GM18502 (cell line): ENCODE data around the gene TMTC1.
"Not testable (repeated sequence)": the region's sequence is repeated elsewhere in the genome, so short reads cannot be mapped to it uniquely, and the experiment has no call there.

Source experiments
- ATAC-seq: cut with Tn5 transposase; IDR thresholded peaks from one replicate; pipeline ENCODE4 v1.9.1; 2021; ENCODE audit warnings: mild to moderate bottlenecking; ENCODE audit not compliant: unreplicated experiment, poor library complexity

The TMTC1 gene

DNA sequence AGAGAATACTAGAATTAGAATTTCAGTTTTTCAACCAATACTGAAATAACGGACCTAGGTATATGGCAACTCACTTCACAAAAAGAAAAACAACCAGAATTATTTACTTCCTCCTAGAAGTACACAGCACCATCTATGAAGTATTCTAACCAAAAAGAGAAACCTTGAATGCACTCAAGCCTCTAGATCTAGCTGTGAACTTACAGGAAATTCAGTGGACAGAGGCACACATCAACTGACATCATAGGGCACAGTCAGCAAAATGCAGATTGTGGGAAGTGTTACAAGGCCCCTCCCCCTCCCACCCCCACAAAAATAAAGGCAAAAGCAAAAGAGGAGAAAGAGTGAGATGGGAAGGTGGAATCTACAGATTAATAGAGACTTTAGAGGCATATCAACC is 102.4 kb downstream of the TMTC1 start:
- ATAC-seq: no peak

DNA sequence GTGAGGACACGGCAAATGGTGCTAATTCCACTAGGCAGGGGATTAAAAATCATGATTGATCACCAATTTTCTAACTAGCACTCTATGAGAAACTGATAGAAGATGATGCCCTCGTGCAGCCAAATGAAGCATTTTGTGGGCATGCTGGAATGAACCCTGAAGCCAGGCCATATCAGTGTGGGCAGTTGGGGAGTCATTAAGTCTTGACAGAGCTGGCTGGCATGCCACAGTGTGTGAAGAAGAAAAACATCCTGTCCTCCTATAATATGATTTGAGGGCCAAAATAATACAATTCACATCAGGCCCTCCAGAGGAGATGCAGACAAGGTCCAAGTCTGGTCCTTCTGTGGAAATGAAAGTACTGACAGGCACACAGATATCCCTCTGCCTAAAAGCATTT is 107.1 kb downstream of the TMTC1 start:
- ATAC-seq: no peak

DNA sequence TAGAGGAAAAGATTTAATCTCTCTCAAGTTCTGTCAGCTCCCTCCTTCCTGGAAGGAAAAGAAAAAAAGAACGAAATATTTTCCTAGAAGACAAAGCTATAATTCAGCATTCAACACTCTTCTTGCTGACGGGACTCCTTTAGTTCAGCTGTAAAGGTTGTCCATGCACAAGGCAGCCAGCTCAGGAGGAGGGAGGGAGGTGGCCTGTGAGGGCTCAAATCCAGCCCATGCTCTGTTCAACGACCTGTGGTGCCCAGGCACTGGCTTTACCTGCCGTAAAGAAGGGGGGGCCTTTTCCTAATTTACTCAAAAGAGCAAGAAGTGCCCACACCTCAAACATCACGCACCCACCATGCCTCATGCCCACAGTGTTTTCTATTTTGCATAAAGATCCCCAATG is 109.3 kb downstream of the TMTC1 start:
- no peak for ATAC-seq

DNA sequence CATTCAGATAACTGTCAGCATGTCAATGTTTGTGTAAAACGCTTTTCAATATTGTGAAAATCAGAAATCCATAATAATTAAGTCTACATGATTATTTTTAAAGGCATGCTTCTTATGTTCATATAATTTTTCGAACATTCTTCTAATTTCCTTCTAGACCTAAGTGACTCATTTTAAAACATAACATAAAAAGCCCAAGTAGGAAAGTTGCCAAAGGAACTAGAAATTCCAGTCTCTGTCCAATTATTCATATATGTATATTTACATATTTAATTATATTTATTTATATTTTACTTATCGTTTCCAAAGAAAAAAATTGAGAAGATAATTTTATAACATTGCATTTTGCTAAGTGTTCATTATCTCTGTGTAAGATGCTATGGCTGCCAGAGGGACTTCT is 110.4 kb downstream of the TMTC1 start:
- ATAC-seq: no peak

DNA sequence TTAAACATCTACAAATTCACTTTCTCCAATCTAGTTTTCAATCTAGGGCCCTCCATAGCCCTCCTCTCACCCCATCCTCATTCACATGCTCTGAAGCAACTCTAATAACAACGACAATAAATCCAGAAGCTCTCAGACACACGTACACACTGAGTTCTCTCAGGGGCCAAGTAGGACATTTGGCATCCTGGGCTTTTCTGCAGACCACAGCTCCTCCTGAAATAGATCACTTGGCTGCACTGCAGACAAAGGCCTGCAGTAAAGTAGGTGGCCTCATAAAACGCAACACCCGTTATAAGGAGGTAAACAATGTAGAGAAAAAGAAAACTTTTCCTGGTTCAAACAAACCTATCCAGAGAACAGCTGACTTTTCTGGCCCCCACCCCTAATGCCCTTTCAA is 111.2 kb downstream of the TMTC1 start:
- no peak for ATAC-seq

DNA sequence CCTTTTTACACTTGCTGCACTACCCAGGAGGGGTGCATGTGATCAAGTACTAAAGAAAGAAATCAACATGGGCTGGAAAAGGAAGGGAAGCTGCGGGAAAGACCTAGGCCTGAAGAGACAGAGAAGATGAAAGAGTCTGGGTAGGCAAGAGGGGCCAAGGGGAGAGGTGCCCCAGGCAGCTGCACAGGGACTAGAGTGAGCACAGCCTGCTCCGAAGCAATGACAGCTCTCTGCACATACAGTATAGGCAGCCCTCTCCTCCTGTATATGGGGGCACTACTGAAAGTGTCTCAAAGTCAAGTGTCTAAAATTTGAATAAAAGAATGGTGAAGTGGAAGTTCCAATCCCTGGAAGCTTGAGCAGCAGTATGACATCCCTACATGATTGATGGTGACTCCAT is 112.0 kb downstream of the TMTC1 start:
- no peak for ATAC-seq

DNA sequence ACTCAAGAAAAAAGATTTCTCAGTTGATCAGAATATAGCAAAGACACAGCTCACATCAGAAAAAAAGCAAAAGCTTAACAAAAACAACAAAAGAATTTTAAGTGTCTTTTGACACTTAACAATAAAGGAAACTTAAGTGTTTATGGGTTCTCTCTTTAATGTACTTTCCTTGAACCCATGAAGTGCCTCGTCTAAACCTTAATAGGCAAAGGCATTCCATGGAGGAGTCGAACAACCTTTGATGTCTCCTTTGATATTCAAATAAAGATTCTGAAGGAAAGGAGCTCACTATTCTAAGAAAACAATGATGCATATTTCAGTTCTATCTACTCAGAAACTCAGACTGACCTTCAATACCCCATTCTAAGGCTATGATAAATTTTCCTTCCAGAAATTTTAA is 116.7 kb downstream of the TMTC1 start:
- no peak for ATAC-seq

DNA sequence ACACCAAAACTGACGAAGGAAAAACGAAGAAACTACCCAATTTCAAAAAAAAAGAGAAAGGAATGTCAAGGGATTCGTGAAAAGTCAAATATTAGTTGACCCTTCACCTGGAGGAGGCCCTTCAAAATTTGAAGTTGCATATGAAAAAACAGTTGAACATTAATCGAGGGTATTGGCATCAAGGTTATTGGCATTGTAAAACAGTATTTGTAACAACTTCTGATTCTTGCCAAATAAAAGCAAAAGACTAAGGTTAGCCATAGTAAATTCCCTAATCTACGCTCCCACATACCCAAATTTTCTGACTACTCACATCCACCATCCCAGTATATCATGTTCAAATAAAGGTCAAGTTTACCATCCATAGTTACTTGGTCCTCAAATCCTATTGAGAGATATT is 118.6 kb downstream of the TMTC1 start:
- ATAC-seq: no peak

DNA sequence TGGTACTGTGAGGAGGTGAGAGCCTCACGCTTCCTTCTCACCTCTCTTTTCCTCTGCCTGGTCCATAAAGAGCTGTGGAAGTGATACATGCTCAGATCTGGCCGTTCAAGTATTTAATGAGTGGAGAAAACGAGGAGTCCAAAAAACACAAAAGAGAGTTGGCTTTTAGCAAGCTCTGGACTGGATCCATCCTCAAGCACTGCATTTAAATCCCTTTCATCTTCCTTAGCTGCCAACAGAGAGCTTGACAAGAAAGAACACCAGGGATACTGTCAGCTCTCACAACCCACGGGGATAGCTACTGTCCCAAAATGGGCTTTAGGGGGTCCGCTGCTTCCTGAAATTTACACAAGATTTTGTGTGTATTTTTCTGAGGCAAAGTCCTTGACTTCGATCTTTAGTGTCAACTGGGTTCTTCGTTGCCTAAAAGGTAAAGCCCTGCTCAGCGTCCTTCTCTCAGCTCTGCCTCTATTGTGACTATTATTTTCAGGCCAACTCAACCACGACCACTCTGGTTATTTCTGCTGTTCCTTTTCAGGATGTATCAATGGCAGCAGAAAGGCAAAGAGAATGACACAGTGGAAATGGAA is 120.9 kb downstream of the TMTC1 start:
- no peak for ATAC-seq

DNA sequence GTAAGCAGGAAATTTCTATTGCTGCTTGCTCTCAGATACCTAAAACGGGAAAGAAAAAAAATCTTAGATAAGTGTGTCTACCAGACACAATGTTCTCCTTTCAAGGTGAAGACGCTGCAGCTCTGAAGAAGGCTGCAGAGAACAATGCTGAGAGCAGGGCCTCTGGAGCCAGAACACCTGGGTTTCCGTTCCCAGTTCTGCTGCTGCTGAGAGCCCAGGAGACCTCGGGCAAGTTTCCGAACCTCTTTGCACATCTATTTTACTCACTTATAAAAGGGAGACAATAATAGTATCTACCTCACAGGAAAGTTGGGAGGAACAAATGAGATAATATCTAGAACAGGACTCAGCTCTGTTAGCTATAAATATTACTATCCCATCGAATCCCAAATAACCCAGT is 122.9 kb downstream of the TMTC1 start:
- no peak for ATAC-seq

DNA sequence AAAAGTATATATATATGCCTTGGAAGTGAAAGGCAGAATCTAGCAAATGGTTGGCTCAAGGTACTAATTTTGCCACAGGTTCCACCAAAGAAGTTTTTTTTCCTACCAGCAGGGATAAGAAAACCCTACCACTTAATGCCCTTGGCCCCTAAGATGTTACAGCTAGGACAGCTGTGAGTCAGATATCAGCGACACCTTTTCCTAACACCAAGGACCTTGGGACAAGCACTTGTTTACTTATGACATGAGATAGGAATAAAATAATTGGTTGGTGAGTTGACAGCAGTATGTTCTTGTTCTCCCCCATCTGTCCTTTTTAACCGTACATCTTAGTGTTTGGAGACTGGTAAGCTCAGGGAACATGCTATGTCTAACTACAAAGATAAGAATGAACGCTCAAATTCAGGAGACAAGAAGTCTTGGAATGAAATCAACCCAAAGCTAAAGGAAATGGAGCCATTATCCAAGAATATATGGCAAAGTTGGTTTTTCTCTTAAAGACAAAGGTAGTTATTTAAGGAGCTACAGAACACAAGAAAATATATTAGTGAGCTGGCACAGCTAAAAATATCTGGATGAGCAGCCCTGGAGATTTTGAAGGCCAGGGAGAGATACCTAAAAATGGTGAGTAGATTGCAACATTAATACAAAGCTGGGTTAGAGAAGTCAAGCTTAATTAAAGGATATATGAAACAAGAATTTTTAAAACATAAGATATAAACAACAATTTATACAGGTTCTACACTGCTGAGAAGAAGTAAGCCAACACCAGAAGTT is 126.8 kb downstream of the TMTC1 start:
- ATAC-seq: no peak

DNA sequence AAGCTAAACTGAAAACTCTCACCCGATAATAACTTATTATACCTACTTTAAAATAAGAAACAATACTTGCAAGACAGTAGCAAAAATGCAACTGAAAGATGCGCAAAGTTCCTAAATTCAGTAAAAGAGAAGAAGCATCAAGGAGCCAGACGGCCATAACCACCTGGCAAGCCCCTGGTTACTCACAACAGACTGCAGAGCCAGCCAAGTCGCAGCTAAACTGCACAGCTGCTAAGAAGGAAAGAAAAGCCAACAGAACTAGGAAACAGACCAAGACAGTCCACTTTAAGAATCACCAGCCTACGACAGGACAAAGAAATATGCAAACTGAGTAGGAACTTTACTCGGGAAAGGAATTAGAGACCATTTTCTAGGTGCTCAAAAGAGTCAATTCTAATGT is 127.9 kb downstream of the TMTC1 start:
- ATAC-seq: no peak

DNA sequence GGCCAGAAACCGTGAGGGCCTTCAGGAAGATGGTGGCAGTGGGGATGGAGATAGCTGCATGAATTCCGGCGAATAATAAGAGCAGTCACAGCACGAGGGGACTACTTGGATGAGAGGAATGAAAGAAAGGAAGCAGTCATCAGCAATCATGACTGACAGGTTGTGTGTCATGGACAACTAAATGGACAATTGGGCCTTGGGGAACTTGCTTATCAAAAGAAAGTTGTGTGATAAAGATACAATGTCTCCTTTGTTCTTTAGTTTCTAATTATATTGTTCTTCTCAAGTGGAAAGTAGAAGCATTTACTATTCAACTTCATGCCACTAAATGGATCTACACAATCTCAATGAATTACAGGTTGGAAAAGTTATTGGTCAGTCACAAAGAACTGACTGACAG is 130.5 kb downstream of the TMTC1 start:
- ATAC-seq: no peak

DNA sequence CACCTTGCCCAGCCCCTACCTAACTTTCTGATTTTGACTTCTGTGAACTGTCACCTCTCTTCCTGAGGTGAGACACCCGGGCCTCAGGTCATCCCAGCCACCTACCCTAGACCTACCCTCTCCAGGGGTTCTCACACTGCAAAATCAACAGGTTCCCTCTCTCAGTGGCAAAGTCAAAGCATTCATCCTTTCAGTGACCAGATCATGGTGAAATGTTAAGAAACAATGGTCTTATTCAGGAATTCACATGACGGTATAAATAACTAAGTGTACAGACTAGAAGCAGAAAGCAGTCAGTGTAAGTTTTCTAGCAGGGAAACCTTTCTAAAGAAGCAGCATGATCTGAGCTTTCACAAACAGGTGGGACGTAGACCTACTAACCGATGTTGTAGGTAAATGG is 133.4 kb downstream of the TMTC1 start:
- ATAC-seq: no peak

DNA sequence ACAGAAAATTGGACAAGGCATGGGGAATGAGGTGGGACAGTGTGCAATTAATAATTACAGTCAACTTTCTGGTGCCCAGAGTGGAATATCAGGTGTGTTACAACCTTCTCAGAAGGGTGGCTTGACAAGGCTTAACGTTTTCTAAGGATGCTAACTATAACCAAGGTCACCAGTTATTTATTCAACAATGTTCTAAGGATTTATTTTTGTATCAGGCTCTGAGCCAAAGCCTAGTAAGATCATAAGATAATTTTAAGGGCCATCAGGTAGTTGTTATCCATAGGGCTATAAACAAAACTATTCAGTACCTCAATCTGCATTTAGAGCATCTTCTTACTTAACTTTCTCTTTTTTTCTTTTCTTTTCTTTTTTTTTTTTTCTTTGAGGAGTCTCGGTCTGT is 134.0 kb downstream of the TMTC1 start:
- ATAC-seq: no peak

DNA sequence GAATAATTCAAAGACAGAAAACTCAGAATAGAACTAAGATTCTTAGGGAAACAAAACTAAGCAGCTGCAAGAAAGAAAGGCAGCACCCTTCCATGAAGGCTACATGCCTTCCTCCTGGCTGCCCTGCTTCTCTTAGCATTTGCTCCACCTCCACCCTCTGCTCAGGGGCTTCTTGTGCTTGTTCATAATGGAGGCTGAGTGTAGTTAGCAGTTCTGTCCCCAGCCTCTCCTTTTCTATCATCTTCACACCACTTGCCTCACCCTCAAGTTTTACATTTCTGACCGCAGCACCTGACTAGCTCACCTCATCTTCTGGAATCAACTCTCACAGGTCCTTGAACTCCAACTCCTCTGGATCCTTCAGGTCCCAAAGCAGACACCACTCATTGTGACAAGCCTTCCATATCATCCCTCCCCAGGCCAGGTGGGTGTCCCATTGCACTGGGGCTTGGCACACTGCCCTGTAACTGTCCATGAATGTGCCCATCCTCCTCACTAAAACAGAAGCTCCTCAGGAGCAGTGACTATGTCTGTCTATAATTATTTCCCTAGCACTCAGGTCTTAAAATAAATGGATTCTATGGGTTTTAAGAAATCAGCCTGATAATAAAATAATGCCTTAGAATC is 139.1 kb downstream of the TMTC1 start:
- no peak for ATAC-seq

DNA sequence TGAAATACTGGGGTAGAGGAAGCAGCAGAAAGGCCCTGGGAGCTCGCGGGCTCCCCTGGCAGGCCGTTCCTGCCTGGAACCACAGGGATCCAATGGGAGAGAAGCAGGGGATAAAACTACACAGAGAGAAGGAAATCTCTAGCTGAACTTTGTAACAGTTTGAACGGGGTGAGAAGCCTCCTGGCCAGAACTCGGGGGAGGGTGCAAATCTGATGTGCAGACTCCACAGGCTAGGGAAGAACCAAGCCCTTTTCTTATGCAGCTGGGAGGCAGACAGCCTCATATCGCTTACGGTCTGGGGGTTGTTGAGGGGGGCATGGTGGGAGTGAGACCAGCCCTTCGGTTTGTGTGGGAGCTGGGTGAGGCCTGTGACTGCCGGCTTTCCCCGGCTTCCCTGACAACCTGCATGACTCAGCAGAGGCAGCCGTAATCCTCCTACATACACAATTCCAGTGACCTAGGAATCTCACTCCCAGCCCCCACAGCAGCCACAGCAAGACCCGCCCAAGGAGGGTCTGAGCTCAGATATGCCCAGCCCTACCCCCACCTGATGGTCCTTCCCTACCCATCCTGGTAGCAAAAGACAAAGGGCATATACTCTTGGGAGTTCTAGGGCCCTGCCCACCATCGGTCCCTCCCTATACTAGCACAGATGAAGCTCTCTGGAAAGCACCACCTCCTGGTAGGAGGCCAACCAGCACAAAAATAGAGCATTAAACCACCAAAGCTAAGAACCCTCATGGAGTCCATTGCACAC is 143.0 kb downstream of the TMTC1 start:
- ATAC-seq: no peak

DNA sequence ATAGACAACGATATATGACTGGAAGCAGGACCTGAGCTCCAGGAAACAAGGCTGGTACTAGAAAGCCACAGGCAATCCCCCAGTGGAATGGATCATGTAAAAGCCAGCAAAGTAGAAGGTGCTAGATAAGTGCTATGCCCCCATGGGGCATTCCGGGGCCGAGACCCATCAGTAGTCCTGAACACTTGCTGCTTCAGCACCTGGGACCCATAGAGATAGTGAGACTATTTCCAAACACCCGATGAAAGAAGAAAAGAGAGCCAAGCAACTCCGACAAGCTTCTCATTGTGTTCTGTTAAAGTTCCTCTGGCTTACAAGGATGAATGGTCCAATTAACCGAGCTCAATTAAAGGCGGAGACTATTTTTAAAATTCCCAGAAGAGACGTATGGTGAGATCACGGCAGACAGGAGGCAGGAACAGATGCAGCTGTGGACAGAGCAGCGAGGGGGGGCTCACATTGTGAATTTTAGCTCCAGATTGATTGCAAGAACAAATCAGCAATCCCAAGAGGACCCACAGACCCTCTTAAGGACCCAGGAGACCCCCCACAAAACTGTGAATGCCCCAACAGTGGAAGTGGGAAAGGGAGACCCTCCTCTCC is 143.7 kb downstream of the TMTC1 start:
- ATAC-seq: no peak

DNA sequence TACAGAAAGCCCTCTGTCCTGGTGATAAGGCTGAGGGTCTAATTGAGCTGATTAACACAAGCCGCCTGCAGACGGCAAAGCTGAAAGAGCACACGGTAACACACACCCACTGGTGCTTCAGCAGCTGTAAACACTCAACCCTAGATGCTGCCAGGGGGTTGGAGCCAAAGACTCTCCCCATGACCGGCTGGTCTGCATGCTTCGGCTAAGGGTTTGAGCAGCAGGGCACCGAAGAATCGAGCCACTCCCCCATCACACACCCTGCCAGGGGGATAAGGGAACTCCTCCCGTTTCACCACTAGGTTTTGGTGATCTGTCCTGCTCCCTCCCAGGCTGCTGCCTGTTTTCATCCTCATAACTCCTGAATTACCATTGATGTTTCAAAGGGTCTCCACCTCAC is 145.2 kb downstream of the TMTC1 start:
- no peak for ATAC-seq

DNA sequence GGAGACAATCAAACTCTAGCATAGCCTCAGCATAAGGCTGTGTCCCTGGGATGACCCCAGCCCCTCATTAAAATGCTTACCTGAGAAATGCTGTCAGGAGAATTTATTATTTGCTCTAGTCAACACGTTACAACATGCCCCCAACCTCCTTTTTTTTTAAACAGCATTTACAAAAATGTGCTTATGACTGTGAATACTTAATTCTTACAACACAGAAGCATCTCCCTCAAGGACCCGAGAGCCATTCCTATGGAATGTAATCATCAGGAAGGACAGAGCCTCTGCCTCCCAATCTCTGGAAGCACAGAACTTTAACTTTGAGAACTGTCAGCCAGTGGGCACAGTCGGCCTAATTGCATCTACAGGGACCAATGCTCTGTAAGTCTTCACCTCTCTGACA is 149.7 kb downstream of the TMTC1 start:
- ATAC-seq: no peak

DNA sequence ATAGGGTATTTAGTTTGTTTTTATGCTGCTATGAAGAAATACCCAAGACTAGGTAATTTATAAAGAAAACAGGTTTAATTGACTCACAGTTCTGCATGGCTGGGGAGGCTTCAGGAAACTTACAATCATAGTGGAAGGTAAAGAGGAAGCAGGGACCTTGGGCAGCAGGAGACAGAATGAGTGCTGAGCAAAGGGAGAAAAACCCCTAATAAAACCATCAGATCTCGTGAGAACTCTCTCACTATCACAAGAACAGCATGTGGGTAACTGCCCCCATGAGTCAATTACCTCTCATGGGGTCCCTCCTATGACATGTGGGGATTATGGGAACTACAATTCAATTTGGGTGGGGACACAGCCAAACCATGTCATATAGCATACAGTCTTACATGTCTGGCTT is 153.6 kb downstream of the TMTC1 start:
- not testable (repeated sequence) for ATAC-seq
